ENCODE data around the gene IGSF6. TPM values are rescaled to one million over a fixed set of nuclear protein-coding genes. Genes with fewer than 3 reads are reported as not detected.
A peak's percentile ranks its signal among the peaks of the same experiment; 100 is the strongest.

The IGSF6 gene
- total and polyA plus RNA-seq, 2 of the 13 experiments (the other 11 are each of a cell fraction or from before 2014, with no cell fraction given): not detected

- no peak for TF ChIP-seq SCMH1 (CRISPR knock-in tag; IDR thresholded peaks at IDR 0.05; ENCODE audit: borderline replicate concordance)
- no peak for TF ChIP-seq HOXA7 (CRISPR knock-in tag; IDR thresholded peaks at IDR 0.05)
- TF ChIP-seq ZFP91 (CRISPR knock-in tag; IDR thresholded peaks at IDR 0.05; ENCODE audit: borderline replicate concordance): peak; percentile 98
- TF ChIP-seq ZNF629 (CRISPR knock-in tag; conservative IDR thresholded peaks at IDR 0.05): peak; percentile 20; the same call in 1 of the 2 replicates
- TF ChIP-seq ZHX1 (CRISPR knock-in tag; IDR thresholded peaks at IDR 0.05; ENCODE audit: low read depth): no peak; the same call in none of the 2 replicates
- TF ChIP-seq, protein P1, sequence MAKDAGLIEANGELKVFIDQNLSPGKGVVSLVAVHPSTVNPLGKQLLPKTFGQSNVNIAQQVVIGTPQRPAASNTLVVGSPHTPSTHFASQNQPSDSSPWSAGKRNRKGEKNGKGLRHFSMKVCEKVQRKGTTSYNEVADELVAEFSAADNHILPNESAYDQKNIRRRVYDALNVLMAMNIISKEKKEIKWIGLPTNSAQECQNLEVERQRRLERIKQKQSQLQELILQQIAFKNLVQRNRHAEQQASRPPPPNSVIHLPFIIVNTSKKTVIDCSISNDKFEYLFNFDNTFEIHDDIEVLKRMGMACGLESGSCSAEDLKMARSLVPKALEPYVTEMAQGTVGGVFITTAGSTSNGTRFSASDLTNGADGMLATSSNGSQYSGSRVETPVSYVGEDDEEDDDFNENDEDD (CRISPR knock-in tag; IDR thresholded peaks at IDR 0.05; ENCODE audit: borderline replicate concordance): peak; percentile 94
- TF ChIP-seq ZNF350 (CRISPR knock-in tag; IDR thresholded peaks at IDR 0.05; ENCODE audit: borderline replicate concordance, low read depth): peak; percentile 95
- peak; percentile 100 for TF ChIP-seq TAF15 (IDR thresholded peaks at IDR 0.05; ENCODE audit: low read depth, low read length, poor library complexity, severe bottlenecking)
- TF ChIP-seq ZNF362 (CRISPR knock-in tag; IDR thresholded peaks at IDR 0.05; ENCODE audit: borderline replicate concordance): peak; percentile 89
- no peak for TF ChIP-seq ZSCAN30 (CRISPR knock-in tag; IDR thresholded peaks at IDR 0.05)
- peak; percentile 76; the same call in 1 of the 2 replicates for TF ChIP-seq KDM1A (CRISPR knock-in tag; IDR thresholded peaks at IDR 0.05)
- peak; percentile 91 for TF ChIP-seq FOXA3 (CRISPR knock-in tag; IDR thresholded peaks at IDR 0.05)
- no peak for TF ChIP-seq NFRKB (IDR thresholded peaks at IDR 0.05)
- peak; percentile 64; the same call in 1 of the 2 replicates for TF ChIP-seq ZBTB49 (CRISPR knock-in tag; IDR thresholded peaks at IDR 0.05; ENCODE audit: borderline replicate concordance)
- peak; percentile 99 for TF ChIP-seq SPEN (CRISPR knock-in tag; IDR thresholded peaks at IDR 0.05; ENCODE audit: low read depth)
- TF ChIP-seq ZNF652 (CRISPR knock-in tag; IDR thresholded peaks at IDR 0.05; ENCODE audit: borderline replicate concordance, low read depth): peak; percentile 66
- TF ChIP-seq HOXD1 (CRISPR knock-in tag; IDR thresholded peaks at IDR 0.05): peak; percentile 98
- peak; percentile 62; the same call in 1 of the 2 replicates for TF ChIP-seq CREBL2 (CRISPR knock-in tag; IDR thresholded peaks at IDR 0.05; ENCODE audit: borderline replicate concordance)
Measured at GRCh38 chr16:21599122-21600030, 53.0 kb downstream of the IGSF6 start, which contains the start of gene METTL9 (continued).
